Measurements from ENCODE around the gene SFRP2.
A peak's percentile ranks its signal among the peaks of the same experiment; 100 is the strongest.

SFRP2 gene

GRCh38 chr4:153766758-153767157, 22.1 kb downstream of the SFRP2 start:
- no peak for DNase-seq

GRCh38 chr4:153765894-153766293, 23.0 kb downstream of the SFRP2 start:
- no peak for DNase-seq

GRCh38 chr4:153764601-153765368, 24.1 kb downstream of the SFRP2 start:
- DNase-seq, result no peak

GRCh38 chr4:153763404-153763803, 25.5 kb downstream of the SFRP2 start:
- DNase-seq, result no peak

GRCh38 chr4:153759407-153760316, 29.2 kb downstream of the SFRP2 start, which contains the start of gene RNF175:
Gene RNF175, minus strand, starts transcription at chr4:153760024. Its CDS starts 162 bp downstream, at chr4:153759862.
- peak in 2 of 14 donors; percentile 20 to 65 for DNase-seq

GRCh38 chr4:153758688-153759406, 30.0 kb downstream of the SFRP2 start:
- DNase-seq, result peak in 1 of 14 donors; percentile 64

GRCh38 chr4:153758136-153758535, 30.7 kb downstream of the SFRP2 start:
- DNase-seq, result no peak

GRCh38 chr4:153757407-153757806, 31.5 kb downstream of the SFRP2 start:
- no peak for DNase-seq

GRCh38 chr4:153755186-153755585, 33.7 kb downstream of the SFRP2 start:
- no peak for DNase-seq

GRCh38 chr4:153750197-153750817, 38.6 kb downstream of the SFRP2 start:
- peak in 11 of 14 donors; percentile 3 to 62 (median 38) for DNase-seq

GRCh38 chr4:153748378-153748777, 40.5 kb downstream of the SFRP2 start:
- no peak for DNase-seq

GRCh38 chr4:153747406-153747955, 41.4 kb downstream of the SFRP2 start:
- no peak for DNase-seq

GRCh38 chr4:153745651-153746050, 43.2 kb downstream of the SFRP2 start:
- DNase-seq, result no peak

- no peak for DNase-seq
Measured at GRCh38 chr4:153741541-153741940, 47.3 kb downstream of the SFRP2 start.

GRCh38 chr4:153735906-153736461, 52.9 kb downstream of the SFRP2 start:
- no peak for DNase-seq

GRCh38 chr4:153733751-153734448, 55.0 kb downstream of the SFRP2 start:
- DNase-seq, result no peak

GRCh38 chr4:153731239-153731638, 57.6 kb downstream of the SFRP2 start:
- no peak for DNase-seq

Measured in C1 segment of cervical spinal cord (tissue), 14 donors.